Astrocyte of the cerebellum (primary cell): ENCODE results near the gene TMEM163.

Experiments used
- DNase-seq: peaks from one replicate; pipeline ENCODE4 v3.0.0-alpha.2; 2011; ENCODE audit warnings: low read depth
- H3K4me3 ChIP-seq: 2 replicates; pipeline ENCODE4 v1.5.1; 2011; ENCODE audit warnings: mild to moderate bottlenecking, low read depth, low read length, moderate library complexity
- CTCF ChIP-seq: IDR thresholded peaks from 2 replicates; pipeline ENCODE4 v1.5.1; 2012; ENCODE audit warnings: low read length, low read depth, moderate library complexity, mild to moderate bottlenecking; ENCODE audit errors: missing control alignments
- in situ Hi-C: cut with HindIII; loops from 2 replicates; pipeline ENCODE4 v1.10.0; 2017; ENCODE audit warnings: low sequenced_read_pairs

The TMEM163 gene

GRCh38 chr2:134602666-134603065 is 116.1 kb downstream of the TMEM163 start:
- in situ Hi-C loops = no loop called here
- no peak overlapping the region for H3K4me3 ChIP-seq
- no peak for DNase-seq
- TF ChIP-seq CTCF = no peak

GRCh38 chr2:134601264-134601663 is 117.5 kb downstream of the TMEM163 start:
- DNase-seq = no peak
- H3K4me3 ChIP-seq = no peak overlapping the region
- in situ Hi-C loops = no loop called here
- no peak for TF ChIP-seq CTCF

GRCh38 chr2:134600208-134600607 is 118.6 kb downstream of the TMEM163 start:
- no peak for DNase-seq
- in situ Hi-C loops = no loop called here
- TF ChIP-seq CTCF = no peak
- H3K4me3 ChIP-seq = no peak overlapping the region

GRCh38 chr2:134599236-134599635 is 119.6 kb downstream of the TMEM163 start:
- in situ Hi-C loops = no loop called here
- H3K4me3 ChIP-seq = no peak overlapping the region
- DNase-seq = no peak
- TF ChIP-seq CTCF = no peak

GRCh38 chr2:134594399-134594798 is 124.4 kb downstream of the TMEM163 start:
- DNase-seq = no peak
- no peak for TF ChIP-seq CTCF
- in situ Hi-C loops = no loop called here
- no peak overlapping the region for H3K4me3 ChIP-seq

GRCh38 chr2:134593519-134593918 is 125.3 kb downstream of the TMEM163 start:
- in situ Hi-C loops = no loop called here

More at GRCh38 chr2:134593519-134593918, 125.3 kb downstream of the TMEM163 start:
- TF ChIP-seq CTCF = no peak
- no peak overlapping the region for H3K4me3 ChIP-seq
- DNase-seq = no peak
